IPS-15b (cell line): ENCODE measurements around the gene SLC26A1.
"Not testable (repeated sequence)": the region's sequence is repeated elsewhere in the genome, so short reads cannot be mapped to it uniquely, and the experiment has no call there.

ENCODE experiments used
- H3K27me3 ChIP-seq: one replicate; pipeline ENCODE4 v1.6.1; 2013; ENCODE audit warnings: low read length; ENCODE audit not compliant: control insufficient read depth, insufficient read depth
- H3K36me3 ChIP-seq: one replicate; pipeline ENCODE4 v1.6.1; 2013; ENCODE audit warnings: low read length; ENCODE audit not compliant: control insufficient read depth, insufficient read depth
- H3K4me1 ChIP-seq: one replicate; pipeline ENCODE4 v1.6.1; 2013; ENCODE audit warnings: mild to moderate bottlenecking, low read length; ENCODE audit not compliant: control insufficient read depth, insufficient read depth
- H3K4me3 ChIP-seq: one replicate; pipeline ENCODE4 v1.5.1; 2013; ENCODE audit warnings: low read depth, low read length
- H3K9ac ChIP-seq: one replicate; pipeline ENCODE4 v1.6.1; 2013; ENCODE audit warnings: low read depth, mild to moderate bottlenecking, low read length
- H3K9me3 ChIP-seq: one replicate; pipeline ENCODE4 v1.6.1; 2013; ENCODE audit warnings: mild to moderate bottlenecking, low read length; ENCODE audit not compliant: control insufficient read depth, insufficient read depth

The SLC26A1 gene

GRCh38 chr4:999240-999863, 6.1 kb upstream of the SLC26A1 start:
- not testable (repeated sequence) for H3K4me3 ChIP-seq, H3K9me3 ChIP-seq, H3K4me1 ChIP-seq, H3K36me3 ChIP-seq, H3K9ac ChIP-seq
- peaks cover 58% of the 10 kb centered on the region for H3K27me3 ChIP-seq

- Histone ChIP-seq H3K9me3 (no peaks in the 10 kb centered on the region), H3K27me3 (peaks cover 48% of the 10 kb centered on the region), H3K4me3 (no peak overlapping the region), H3K4me1 (no peaks in the 10 kb centered on the region), H3K36me3 (no peaks in the 10 kb centered on the region), H3K9ac (no peak overlapping the region)
Measured at GRCh38 chr4:998096-998691, 5.0 kb upstream of the SLC26A1 start.

- no peaks in the 10 kb centered on the region for H3K36me3 ChIP-seq
- H3K27me3 ChIP-seq, result peaks cover 45% of the 10 kb centered on the region
- no peak overlapping the region for H3K4me3 ChIP-seq
- no peaks in the 10 kb centered on the region for H3K4me1 ChIP-seq
- H3K9me3 ChIP-seq, result no peaks in the 10 kb centered on the region
- H3K9ac ChIP-seq, result no peak overlapping the region
Measured at GRCh38 chr4:997375-998071, 4.3 kb upstream of the SLC26A1 start.

- no peaks in the 10 kb centered on the region for H3K36me3 ChIP-seq
- no peak overlapping the region for H3K9ac ChIP-seq
- no peak overlapping the region for H3K4me3 ChIP-seq
- peaks cover 41% of the 10 kb centered on the region for H3K27me3 ChIP-seq
- no peaks in the 10 kb centered on the region for H3K9me3 ChIP-seq
- no peaks in the 10 kb centered on the region for H3K4me1 ChIP-seq
Measured at GRCh38 chr4:996997-997374, 3.8 kb upstream of the SLC26A1 start.

DNA sequence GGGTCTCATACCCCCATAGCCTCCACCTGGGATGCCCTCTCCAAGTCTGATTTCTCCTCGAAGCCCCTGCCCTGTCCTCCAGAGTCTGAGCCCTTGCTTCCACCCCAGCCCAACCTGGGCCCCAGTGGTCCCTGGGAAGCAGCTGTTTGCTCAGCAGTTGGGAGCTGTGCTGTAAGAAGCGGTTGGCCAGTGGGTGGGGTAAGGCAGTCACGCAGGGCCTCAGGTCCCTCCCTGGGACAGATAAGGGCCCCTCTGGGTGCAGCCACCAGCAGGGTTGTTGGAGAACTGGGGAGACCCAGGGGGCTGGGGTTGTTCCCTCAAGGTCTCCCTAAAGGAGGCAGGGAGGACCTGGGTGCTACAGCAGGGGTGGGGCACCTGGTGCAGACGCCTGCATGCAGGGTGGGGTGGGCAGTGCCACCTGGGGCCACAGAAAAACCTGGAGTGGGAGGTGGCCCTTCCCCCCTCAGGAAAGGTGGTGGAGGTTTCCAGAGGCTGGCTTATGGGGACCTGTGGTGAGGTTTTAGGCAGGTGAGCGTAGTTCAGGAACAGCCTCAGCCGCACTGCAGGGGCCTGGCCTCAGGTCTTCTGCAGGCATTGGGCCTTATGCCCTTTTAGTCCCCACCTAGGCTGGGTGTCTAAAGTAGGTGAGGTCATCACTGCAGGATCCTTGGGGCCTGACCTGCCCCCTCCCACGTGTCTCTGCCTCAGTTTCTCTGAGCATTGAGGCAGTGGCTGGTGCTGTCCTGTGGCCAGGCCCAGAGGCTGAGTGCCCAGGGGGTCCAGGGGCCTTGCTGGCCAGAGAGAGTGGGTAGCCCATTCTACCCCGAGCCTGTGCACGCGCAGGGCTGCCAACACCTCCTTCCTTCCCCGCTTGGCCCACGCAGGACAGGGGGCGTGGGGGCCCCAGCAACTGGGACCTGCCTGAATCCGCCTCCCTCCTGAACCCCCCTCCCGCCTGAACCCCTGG, 3.1 kb upstream of the SLC26A1 start:
- Histone ChIP-seq H3K27me3 (peaks cover 35% of the 10 kb centered on the region), H3K4me1 (no peaks in the 10 kb centered on the region), H3K9me3 (no peaks in the 10 kb centered on the region), H3K9ac (no peak overlapping the region), H3K36me3 (no peaks in the 10 kb centered on the region), H3K4me3 (no peak overlapping the region)

- peaks cover 33% of the 10 kb centered on the region for H3K27me3 ChIP-seq
- no peaks in the 10 kb centered on the region for H3K36me3 ChIP-seq
- H3K9me3 ChIP-seq, result no peaks in the 10 kb centered on the region
- no peak overlapping the region for H3K9ac ChIP-seq
- H3K4me3 ChIP-seq, result no peak overlapping the region
- H3K4me1 ChIP-seq, result no peaks in the 10 kb centered on the region
Measured at GRCh38 chr4:995311-996026, 2.3 kb upstream of the SLC26A1 start.

- Histone ChIP-seq H3K4me3 (no peak overlapping the region), H3K4me1 (no peaks in the 10 kb centered on the region), H3K9ac (no peak overlapping the region), H3K27me3 (peaks cover 15% of the 10 kb centered on the region), H3K36me3 (peaks cover 3% of the 10 kb centered on the region), H3K9me3 (no peaks in the 10 kb centered on the region)
Measured at GRCh38 chr4:992297-993110, 700 bp downstream of the SLC26A1 start.

- Histone ChIP-seq H3K9me3 (no peaks in the 10 kb centered on the region), H3K36me3 (peaks cover 3% of the 10 kb centered on the region), H3K4me1 (no peaks in the 10 kb centered on the region), H3K27me3 (peaks cover 9% of the 10 kb centered on the region), H3K4me3 (no peak overlapping the region), H3K9ac (no peak overlapping the region)
Measured at GRCh38 chr4:991451-992296, 1.5 kb downstream of the SLC26A1 start.

DNA sequence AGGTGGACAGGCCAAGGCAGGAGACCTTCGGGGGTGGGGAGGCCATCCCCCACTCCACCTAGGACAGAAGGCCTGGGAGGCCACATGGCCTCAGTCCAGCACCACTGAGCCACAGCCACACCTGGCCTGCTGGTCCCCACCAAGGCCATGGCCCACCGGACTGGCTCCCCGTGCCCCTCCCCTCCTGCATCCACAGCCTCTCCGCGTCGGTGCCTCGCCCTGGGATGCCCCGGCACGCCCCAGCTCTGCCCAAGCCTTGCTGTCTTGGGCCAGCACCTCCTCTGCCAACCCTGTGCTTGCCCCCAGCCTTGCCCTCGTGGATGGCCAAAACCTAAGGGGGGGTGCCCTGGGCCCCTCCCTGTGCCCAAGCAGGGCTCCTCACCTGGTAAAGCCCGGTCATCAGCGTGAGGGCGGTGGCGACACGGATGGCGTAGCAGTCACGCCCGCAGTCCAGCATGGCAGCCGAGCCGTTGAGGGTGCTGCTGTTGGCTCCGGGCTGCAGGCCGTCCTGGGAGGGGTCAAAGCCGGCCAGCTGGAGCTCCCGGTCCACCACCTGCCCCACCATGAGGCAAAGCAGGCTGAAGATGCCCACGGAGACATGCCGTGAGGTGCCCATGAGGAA, 2.3 kb downstream of the SLC26A1 start:
- H3K27me3 ChIP-seq, result peaks cover 9% of the 10 kb centered on the region
- peaks cover 3% of the 10 kb centered on the region for H3K4me1 ChIP-seq
- H3K9ac ChIP-seq, result no peak overlapping the region
- H3K36me3 ChIP-seq, result peaks cover 3% of the 10 kb centered on the region
- H3K9me3 ChIP-seq, result no peaks in the 10 kb centered on the region
- H3K4me3 ChIP-seq, result no peak overlapping the region
